GOT3 (cell line): ENCODE measurements around the gene SH2D3A.

ENCODE experiments used
- DNase-seq: peaks from one replicate; lab custom pipeline; 2025; ENCODE audit warnings: mixed read lengths; lab: John Stamatoyannopoulos, UW

The SH2D3A gene

DNA sequence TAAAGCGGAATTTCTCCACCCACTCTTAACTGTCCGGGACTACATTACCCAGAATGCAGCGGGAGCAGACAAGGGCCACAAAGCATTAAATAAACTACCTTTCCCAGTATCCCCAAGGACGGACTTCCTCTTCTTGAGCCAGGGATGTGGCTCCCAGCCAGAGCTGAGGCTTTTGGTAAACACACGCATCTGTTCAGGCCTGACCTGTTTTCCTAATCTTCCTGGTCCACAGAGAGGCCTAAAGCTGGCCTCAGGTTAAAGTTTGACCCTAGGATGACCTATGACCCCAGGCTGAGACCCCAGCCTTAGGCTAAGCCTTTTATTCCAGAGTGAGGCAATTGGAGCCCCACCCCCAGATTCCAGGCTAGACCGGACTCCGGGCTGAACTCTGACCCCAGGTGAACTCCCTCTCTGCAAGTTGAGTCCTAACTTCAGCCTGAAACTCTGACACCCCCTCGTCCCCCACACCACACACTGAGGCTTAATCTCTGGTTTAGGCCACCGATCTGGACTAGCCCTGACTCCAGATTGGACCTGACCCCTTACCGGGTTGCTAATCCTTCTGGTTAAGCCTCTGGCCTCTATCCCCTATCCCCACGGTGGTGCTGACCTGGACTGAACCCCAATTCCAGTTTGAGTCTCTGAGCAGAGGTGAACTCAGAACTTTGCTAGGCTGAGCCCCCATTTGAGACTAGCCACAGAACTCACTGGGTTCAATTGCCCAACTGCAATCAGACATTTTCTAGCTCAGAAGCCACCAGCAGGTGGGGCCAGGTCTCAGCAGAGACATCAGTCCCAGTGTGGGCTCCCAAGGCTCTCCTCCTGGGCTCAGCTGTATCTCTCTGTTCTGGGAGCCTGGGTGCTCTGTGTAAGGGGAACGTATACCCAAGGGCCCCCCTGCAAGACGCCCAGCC is 29.1 kb downstream of the SH2D3A start:
- DNase-seq: no peak

DNA sequence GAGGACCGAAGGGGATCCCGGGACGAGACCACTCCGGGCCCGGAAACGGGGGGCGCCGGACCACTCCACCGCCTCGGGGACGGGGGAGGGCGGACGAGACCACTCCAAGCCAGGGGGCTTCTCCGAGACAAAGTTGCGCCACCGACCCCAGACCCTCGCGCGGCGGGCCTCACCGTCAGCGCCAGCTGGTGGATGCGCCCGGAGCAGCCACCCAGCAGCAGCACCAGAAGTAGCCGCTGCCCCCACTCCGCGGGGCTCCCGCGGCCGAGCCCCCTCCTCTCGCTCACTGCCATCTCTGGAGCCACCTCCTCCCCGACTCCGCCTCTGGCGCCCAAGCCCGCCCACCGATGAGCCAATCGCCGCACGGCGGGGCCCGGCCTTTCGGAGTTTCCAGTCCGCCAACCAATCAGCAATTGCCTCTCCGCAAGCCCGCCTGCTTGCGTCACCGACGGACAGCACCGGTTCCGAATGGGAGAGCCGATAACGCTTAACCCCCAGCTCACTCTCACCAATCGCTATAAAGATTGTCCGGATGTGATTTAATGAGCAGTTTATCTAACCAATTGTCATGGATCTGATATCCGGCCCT is 29.9 kb downstream of the SH2D3A start, which contains the start of gene GPR108:
TSS of gene GPR108 (minus strand) at position 297 of the 589 bp plus-strand sequence. CDS start at position 293, 4 bp downstream.
- DNase-seq: peak; percentile 95

DNA sequence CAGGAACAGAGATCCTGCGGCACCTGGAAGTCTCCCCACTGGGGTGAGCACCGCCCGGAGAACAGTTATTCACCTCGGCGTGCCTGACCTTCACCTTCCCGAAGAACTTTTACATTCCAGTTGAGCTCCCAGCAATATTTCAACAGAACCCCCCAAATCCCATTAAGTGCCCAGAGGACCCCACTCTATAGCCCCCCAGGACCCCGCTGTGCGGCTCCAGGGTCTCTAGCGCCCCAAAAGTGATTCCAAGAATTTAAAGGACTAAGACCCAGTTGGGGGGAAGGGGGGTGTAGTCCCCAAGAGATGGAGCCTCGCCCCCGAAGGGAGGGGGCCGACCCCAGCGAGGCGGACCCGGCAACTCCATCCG is 30.3 kb downstream of the SH2D3A start:
- DNase-seq: no peak

DNA sequence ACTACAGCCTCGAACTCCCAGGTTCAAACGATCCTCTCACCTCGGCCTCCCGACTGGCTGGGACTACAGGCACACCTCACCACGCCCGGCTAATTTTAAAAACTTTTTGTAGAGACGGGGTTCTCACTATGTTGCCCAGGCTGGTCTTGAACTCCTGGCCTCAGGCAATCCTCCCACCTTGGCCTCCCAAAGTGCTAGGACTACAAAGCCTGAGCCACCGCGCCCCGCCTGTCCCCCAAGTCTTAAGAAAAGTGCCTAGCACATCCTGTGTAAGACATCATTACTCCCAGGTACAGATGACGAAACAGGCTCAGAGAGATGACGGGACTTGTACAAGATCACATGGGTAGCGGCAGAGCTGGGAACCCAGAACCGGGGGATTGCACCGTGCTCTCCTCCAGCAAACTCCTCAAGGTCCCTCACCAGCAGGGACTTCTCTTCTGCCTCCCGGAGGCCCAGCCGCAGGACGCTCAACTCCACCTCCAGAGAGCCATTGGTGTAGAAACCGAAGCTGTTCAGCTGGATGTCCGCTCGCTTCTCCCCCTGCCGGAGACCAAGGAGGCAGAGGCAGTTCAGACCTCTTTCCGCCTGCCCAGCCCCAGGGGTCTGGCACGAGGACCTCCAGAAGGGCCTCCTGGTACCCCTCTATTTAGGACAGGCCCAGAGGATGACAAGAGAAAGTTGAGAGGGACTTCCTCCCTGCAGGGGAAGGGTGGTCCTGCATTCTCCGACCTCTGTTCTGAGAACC is 30.9 kb downstream of the SH2D3A start:
- DNase-seq: peak; percentile 58

DNA sequence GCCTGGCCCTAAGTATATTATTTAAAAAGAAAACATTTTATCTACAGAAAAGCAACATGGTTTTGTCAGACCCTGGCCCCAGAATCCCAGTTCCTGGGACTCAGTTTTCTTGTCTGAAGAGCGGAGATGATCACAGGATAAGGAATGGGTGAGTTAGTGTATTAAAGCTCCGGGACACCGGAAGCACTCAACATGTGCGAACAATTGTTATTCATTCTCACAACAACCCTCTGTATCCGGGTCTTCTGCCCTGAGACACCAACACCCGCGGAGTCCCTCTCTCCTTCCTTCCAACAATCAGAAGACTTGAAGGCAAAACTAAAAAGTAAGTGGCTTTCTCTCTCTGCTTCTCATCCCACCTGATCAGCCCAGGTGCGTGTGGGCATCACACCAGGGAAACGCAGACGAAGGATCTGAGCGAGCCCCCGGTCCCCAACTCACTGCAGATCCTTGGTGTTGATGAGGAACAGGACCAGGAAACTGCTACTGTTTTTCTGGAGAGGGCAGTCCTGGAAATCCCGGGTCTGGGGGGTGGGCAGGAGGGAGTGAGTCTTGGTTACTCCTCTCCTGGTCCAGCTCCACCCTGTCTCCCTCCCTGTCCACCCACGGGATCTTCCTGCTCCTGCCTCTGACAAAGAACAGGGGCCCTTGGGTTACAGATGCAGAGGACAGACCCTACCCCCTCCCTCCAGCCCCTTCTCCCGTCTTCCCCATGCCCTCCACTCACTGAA is 31.9 kb downstream of the SH2D3A start:
- no peak for DNase-seq

DNA sequence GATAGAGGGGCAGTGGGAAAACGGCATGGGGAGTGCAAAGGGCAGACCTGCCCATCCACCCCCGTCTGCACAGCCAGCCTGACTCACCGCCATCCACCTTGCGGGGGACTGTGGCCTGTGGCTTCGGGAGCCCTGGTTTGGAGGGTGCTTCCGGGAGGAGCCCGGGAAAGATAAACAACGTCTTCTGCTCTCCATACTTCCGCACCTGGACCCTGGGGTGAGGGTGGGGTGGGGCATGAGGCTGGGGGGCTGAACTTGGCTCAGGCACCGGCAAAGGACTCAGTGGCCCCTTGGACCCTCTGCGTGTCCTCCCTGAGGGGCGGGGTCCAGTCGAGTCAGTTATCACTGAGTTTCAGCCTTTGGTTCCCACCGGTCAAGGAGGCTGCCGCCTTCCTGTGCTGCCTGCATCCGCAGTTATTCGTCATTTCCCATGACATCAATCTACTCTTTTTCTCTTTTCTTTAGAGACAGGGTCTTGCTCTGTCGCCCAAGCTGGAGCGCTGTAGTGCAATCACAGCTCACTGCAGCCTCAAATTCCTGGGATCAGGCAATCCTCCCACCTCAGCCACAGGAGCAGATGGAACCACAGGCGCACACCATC is 33.0 kb downstream of the SH2D3A start:
- DNase-seq: no peak

DNA sequence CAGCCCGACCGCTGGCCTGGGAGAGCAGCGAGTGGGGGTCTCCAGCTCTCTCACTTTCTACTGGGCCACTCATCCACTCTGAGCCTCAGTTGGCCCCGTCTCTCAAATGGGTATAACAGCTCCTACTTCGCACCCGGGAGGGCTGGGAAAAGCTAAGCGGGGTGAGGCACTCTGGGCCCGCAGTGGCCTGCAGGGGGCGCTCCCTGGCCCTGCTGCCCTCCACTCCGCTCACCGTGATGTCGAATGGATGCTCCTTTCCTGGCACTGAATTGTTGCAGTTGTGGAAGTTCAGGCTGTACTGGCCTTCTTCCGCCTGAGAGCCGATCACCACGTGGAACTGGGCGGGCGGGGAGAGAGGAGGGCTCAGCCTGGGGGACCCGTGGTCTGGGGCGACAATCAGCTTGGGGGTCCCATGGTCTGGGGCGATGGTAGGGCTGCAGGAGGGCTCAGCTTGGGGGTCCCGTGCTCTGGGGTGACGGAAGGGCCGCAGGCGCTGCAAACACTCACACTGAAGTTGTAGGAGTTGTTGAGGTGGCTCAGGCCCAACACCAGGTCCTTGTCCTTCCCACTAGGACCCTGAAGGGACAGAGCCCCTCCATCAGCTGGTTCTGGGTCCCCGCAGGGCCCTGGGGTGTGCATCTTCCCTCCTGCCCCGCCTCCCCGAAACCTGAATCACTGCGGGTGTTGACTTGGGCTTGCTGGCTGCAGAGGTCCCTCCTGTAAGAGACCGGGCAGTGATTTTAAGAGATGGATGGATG is 33.7 kb downstream of the SH2D3A start:
- DNase-seq: no peak

DNA sequence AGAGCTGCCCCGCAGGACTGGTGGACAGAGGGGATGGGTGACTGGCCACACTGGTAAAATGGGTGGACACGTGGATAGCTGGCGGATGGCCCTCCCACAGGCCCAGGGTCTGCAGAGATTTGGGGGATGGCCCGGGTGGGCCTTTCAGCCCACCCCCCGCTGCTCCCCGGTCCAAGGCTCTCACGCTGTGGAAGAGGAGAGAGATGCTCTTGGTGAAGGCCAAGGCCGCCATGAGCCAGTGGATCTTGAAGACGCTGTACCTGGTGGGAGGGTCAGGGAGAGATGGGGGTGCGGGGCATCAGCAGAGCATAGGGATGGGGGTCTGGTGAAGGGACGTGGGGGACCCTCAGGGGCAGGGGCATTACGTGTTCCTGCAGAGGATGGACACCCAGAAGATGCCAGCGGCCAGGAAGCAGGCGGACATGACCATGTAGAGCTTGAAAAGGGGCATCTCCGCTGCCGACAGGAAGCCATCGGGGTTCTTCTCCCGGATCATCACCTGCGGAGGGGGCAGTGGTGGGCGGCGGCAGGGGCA is 34.4 kb downstream of the SH2D3A start:
- DNase-seq: no peak

DNA sequence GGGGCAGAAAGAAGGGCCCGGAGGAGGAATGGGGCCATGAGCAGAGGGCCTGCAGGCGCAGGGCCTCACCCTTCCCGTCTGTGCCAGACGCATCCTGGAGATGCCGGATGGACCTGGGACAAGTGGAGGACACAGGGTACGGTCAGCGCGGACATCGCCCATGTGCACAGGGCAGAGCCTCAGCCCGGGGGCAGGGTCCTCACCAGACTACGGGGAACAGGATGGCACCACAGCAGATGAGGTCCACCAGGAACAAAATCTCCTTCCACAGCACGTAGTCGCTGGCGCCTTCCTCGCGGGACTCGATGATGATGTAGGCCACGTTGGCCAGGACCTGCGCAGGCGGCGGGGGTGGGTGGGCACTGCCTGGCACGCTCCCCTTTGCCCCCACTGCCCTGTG is 35.4 kb downstream of the SH2D3A start:
- no peak for DNase-seq

DNA sequence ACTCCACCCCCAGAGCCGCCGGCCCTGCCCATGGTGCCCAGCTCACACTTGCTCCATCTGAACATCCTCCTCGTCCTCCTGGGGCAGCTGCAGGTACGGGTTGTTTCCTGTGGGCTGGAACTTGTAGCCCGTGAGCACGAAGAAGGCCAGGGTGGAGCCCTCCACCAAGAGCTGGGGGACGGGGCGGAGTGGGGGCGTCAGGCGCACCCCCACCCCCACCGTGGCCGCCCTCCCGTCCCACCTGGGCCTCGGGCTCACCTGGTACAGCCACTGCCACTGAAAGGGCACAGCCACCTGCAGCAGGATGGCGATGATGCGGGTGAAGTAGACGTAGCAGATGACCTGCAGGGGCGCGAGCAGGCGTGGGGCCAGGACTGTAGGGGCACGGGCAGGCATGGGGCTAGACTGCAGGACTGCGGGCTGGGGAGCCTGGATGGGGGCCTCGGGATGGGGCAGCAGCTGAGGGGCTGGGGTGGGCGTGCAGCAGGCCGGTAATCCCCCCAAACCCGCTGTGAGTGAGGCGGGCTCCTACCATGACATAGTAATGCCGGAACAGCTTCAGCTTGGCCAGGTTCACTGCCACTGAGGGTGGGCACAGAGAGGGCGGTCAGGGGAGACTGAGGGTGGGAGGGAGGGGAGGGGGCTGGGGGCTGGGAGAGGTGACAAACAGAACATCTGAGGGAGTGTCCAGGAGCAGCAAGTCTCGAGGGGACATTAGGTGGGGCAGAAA is 36.1 kb downstream of the SH2D3A start:
- no peak for DNase-seq

DNA sequence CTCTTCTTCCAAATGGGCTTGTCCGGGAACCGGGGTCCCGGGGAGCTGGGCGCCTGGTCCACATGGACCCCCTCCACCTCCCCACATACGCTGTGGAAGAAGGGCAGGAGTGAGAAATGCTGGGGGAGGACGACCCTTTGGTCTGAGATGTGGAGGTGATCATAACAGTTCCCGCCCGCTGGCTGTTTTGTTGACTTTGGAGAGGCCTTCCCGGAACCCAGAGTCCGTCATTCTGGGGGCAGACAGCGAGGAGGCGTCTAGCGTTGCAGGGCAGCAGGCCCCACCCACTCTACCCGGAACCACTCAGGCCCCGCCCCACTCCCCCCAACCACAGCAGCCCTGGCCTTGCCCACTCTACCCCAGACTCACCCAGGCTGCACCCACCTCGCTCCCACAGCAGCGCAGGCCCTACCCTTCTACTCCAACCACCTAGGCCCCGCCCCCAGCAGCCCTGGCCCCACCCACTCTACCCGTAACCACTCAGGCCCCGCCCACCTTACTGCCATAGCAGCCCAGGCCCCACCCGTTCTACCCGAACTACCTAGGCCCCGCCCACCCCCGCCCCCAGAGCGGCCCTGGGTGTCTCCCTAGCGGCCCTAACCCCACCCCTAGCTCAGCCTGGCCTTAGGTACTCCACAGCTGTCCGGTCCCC is 37.0 kb downstream of the SH2D3A start:
- no peak for DNase-seq

DNA sequence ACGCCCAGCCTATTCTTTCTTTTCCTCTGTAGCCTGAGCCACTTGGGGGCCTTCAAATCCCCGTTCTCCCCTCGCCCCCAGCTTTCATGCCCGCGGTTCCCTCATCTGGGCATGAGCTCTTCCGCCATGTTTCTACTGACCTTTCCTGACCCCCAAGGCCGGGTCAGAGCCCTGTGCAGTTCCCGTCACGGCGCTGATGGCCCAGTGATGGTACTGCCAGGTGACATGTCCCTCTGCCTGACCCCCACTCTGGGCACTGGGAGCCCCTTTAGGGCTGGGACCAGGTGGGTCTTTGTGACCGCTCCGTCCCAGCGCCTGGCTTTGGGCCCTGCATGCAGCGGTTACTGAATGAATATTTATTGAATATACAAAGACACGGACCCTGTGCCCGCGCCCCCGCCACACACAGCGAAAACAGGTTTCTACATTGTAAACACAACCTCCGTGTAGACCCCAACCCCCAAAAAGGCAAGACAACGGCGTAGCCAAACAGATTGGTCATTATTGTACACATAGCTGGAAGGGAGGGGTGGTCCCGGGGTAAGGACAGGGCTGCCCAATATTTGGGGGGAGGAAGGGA is 37.6 kb downstream of the SH2D3A start:
- no peak for DNase-seq

DNA sequence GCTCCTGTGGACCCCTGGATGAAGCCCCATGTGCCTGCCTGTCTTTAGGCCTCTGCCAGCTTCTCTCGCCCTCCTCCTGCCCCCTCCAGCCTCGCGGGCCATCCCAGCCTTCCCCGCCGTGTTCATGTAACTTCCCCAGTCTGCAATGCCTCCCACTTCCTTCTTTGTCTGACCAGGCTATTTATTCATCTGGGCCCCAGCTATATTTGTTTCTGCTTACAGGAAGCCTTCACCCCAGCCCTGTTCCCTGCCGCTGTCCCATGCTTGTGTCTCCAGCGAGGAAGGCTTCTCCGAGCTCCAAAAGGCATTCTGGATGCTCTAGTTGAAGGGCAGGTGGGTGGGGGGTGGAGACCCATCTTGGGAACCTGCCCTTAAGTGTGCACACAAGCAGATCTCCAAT is 38.9 kb downstream of the SH2D3A start:
- no peak for DNase-seq

DNA sequence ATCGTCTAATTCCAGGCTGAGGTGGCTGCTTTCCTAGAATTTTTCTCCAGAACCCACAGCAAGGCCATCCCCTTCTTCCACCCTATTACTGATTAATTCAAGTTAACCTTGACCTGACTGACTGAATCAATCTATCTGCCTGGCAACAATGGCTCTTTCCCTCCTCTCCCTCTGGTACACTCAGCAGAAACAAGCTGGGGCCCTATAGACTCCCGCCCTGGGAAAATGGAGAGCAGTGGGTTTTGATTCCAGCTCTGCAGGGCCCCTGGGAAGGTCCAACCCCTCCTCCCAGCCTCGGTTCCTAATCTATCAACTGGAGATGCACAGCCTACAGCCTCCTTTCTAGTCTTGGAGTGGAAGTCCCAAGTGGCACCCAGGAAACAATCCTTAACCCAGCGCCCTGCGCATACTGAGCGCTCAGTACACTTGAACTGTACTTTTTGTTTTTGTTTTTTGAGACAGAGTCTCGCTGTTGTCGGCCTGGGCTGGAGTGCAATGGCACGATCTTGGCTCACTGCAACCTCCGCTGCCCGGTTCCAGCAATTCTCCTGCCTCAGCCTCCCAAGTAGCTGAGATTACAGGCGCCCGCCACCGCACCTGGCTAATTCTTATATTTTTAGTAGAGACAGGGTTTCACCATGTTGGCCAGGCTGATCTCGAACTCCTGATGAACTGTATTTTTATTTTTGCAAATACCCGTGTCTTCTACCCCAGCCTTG is 41.6 kb downstream of the SH2D3A start:
- DNase-seq: no peak

DNA sequence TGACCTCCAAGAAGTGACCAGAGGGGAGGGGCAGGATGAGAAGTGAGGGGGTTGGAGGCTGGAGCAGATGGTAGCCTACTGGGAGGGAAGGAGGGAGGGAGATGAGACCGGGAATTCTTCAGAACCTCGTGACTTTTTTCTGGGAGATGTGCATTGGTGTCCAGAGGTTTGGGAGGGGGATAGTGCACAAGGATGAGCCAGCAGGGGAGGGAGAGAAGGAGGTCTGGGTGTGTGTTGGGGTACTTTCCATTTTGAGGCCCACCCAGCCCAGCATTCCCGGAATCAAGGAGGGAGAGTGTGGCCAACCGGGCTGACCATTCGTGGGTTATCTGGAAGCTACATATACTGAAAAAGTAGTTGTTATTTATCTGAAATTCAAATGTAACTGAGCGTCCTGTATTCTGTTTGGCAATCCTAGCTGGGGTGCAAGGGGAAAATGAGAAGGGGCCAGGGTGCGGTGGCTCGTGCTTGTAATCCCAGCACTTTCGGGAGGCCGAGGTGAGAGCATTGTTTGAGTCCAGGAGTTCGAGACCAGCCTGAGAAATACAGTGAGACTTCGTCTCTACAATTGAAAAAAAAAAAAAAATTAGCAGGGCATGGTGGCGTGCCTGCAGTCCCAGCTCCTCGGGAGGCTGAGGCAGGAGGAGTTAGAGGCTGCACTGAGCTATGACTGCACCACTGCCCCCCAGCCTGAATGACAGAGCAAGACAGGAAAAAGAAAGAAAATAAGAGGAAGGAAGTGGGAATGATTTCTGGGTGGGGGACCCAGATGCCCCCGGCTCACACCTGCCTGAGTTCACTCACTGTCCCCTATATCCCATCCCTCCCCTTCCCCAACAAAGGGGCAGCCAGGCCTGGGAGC is 42.4 kb downstream of the SH2D3A start:
- DNase-seq: no peak

DNA sequence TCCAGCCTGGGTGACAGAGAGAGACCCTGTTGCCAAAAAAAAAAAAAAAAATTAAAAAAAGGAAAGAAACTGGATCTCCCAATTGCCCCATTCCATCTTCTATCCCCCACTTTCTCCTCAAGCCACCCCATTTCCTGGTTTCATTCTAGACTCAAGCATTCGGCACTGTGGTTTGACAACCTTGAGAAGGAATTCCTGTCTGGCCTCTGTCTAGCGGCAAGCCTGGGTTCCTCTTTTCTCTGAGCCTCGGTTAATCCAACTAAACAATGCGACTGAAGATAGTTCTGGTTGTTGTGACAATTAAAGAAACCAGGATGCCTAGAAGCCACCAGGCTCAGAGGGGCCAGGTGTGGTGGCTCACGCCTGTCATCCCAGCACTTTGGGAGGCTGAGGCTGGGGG is 43.5 kb downstream of the SH2D3A start:
- no peak for DNase-seq

DNA sequence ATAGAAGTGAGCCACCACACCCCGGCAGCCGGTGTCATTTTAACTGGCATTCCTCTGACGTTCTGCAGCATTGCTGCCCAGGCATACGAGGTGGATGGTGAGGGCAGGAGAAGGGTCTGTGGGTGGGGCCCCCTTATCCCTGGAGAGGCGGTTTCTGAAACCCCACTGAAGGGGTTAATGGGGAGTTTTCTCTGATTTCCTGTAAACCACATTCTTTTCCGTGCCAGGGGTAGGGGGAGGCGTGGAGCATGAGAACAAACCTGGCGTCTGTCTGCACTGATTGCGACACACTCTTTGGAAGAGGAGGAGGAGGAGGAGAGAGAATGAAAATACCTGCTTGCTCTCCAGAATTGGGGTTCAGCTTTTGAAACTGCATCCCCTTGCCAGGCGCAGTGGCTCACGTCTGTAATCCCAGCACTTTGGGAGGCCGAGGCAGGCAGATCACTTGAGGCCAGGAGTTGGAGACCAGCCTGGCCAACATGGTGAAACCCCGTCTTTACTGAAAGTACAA is 44.1 kb downstream of the SH2D3A start:
- no peak for DNase-seq
